Mononuclear cell (primary cell): ENCODE results near the gene ATXN1. TPM values are rescaled to one million over a fixed set of nuclear protein-coding genes. Genes with fewer than 3 reads are reported as not detected.

Experiments
- H3K27me3 ChIP-seq: 2 replicates; pipeline ENCODE4 v1.6.0; 2011; ENCODE audit warnings: low read length, control low read depth; ENCODE audit not compliant: insufficient read depth
- H3K4me1 ChIP-seq: 2 replicates; pipeline ENCODE4 v1.5.1; 2011; ENCODE audit warnings: mild to moderate bottlenecking, low read length, control low read depth; ENCODE audit not compliant: insufficient read depth
- H3K4me3 ChIP-seq: 2 replicates; pipeline ENCODE4 v1.5.1; 2011; ENCODE audit warnings: mild to moderate bottlenecking, low read length, moderate library complexity
- H3K9me3 ChIP-seq: 2 replicates; pipeline ENCODE4 v1.5.1; 2011; ENCODE audit warnings: low read depth, mild to moderate bottlenecking, control low read depth, low read length
- total RNA-seq: library from RNA; depleted of rRNA; stranded (reverse); fragments of >200 nt; gene quantifications from one replicate; pipeline ENCODE4 v1.2.3, GENCODE V29; 2012

ATXN1 gene
- total RNA-seq, 1 donor: 83.4 TPM

GRCh38 chr6:16256781-16257180 is 504.5 kb downstream of the ATXN1 start:
- Histone ChIP-seq H3K4me3 (no peak overlapping the region), H3K9me3 (no peaks in the 10 kb centered on the region), H3K27me3 (no peaks in the 10 kb centered on the region), H3K4me1 (no peaks in the 10 kb centered on the region)

GRCh38 chr6:16254535-16254934 is 506.7 kb downstream of the ATXN1 start:
- Histone ChIP-seq H3K4me3 (no peak overlapping the region), H3K4me1 (no peaks in the 10 kb centered on the region), H3K27me3 (no peaks in the 10 kb centered on the region), H3K9me3 (no peaks in the 10 kb centered on the region)

DNA sequence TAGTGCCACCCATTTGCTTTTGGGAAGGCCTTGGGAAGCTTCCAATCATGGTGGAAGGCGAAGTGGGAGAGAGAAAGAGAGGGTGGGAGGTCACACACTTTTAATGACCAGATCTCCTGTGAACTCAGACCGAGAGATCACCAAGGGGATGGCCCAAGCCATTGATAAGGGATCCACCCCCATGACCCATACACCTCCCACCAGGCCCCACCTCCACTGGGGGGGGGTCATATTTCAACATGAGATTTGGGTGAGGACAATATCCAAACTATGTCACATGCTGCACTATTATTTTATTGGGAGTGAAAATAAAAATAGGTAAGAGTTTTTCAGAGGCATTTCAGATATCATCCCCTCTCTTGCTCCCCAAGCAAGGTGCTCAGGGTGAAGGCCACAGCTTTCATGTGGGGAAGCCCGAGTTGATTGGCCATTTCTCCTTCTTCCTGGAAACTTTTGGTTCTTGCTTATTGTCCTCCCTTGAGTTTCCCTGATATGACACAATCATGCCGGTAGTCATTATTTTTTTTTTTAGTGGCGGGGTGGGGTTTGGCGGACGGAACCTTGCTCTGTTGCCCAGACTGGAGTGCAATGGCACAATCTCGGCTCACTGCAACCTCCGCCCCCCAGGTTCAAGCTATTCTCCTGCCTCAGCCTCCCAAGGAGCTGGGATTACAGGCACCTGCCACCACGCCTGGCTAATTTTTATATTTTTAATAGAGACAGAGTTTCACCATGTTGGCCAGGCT is 507.7 kb downstream of the ATXN1 start:
- no peaks in the 10 kb centered on the region for H3K27me3 ChIP-seq

DNA sequence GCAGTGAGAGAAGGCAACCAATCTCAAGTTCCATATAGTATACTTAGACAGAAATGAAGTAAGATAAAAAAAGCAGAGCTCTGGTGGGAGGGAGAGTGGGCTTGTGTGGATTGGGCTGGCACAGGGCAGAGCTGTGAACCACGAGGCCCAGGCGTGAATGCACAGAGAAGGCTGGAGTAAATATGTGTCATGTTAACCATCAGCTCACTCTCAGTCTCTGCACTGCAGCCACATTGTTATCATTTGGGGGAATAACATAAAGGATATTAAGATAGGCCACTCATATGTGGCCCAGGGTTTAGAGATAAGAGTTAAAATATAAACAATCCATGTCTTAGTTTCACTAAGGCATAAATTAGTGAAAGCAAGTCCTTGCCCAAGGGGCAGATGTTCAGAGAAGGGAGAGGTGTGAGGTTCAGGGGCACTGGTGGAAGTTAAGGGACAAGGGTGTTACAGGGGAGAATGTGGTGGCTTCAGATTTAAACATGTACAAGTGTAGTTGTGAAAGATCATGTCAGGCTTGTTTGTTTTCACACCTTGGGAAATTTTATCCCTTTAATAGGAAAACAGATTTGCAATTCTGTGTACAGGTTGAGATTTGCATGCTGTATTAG is 508.5 kb downstream of the ATXN1 start:
- Histone ChIP-seq H3K27me3 (no peaks in the 10 kb centered on the region), H3K4me3 (no peak overlapping the region), H3K9me3 (no peaks in the 10 kb centered on the region), H3K4me1 (no peaks in the 10 kb centered on the region)

More for the DNA sequence above, 507.7 kb downstream of the ATXN1 start:
- Histone ChIP-seq H3K9me3 (no peaks in the 10 kb centered on the region), H3K4me1 (no peaks in the 10 kb centered on the region), H3K4me3 (no peak overlapping the region)

DNA sequence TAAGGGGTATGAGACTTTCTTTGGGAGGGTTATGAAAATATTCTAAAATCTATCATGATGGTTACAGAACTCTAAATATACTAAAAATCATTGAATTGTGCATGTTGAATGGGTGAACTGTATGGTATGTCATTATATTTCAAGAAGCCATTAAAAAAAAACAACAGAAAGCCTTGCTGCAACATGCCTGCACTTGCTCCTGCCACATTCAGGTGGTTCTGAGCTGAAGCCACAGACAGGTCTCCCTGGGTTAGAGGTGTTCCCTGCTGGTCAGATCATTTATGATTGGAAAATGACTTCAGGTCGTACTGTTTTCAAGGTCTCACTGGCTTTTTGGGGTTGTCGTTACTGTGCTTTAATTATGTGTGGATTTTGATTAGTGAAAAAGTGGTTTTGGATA is 509.6 kb downstream of the ATXN1 start:
- Histone ChIP-seq H3K27me3 (no peaks in the 10 kb centered on the region), H3K9me3 (no peaks in the 10 kb centered on the region), H3K4me3 (no peak overlapping the region), H3K4me1 (no peaks in the 10 kb centered on the region)

GRCh38 chr6:16249971-16250370 is 511.3 kb downstream of the ATXN1 start:
- no peak overlapping the region for H3K4me3 ChIP-seq
- no peaks in the 10 kb centered on the region for H3K4me1 ChIP-seq
- no peaks in the 10 kb centered on the region for H3K9me3 ChIP-seq
- no peaks in the 10 kb centered on the region for H3K27me3 ChIP-seq
